ENCODE measurements around the gene CNTRL.
A peak's percentile ranks its signal among the peaks of the same experiment; 100 is the strongest.

The CNTRL gene

GRCh38 chr9:121218357-121219027 lies 143.7 kb downstream of the CNTRL start:
- no peak for TF ChIP-seq NFIC (IDR thresholded peaks at IDR 0.05)
- TF ChIP-seq ZBTB7A (IDR thresholded peaks at IDR 0.05; ENCODE audit: low read depth), result no peak
- no peak for TF ChIP-seq RAD21 (IDR thresholded peaks at IDR 0.05; ENCODE audit: low read depth)
- no peak for TF ChIP-seq EGR1 (IDR thresholded peaks at IDR 0.05)

- TF ChIP-seq USF1 (IDR thresholded peaks at IDR 0.05) (no peak), TCF12 (IDR thresholded peaks at IDR 0.05; ENCODE audit: low read depth) (no peak), YY1 (IDR thresholded peaks at IDR 0.05; ENCODE audit: low read depth) (no peak), RAD21 (IDR thresholded peaks at IDR 0.05; ENCODE audit: low read depth) (no peak)
Measured at GRCh38 chr9:121219530-121219929, 144.8 kb downstream of the CNTRL start.

- TF ChIP-seq MAX (IDR thresholded peaks at IDR 0.05), result no peak
- no peak for TF ChIP-seq NFIC (IDR thresholded peaks at IDR 0.05)
- TF ChIP-seq REST (IDR thresholded peaks at IDR 0.05; ENCODE audit: low read depth), result no peak
- no peak for TF ChIP-seq EGR1 (IDR thresholded peaks at IDR 0.05)
- TF ChIP-seq CREB1 (IDR thresholded peaks at IDR 0.05; ENCODE audit: low read depth), result no peak
- TF ChIP-seq FOXM1 (IDR thresholded peaks at IDR 0.05; ENCODE audit: borderline replicate concordance, low read depth), result no peak
- no peak for TF ChIP-seq ZBTB7A (IDR thresholded peaks at IDR 0.05; ENCODE audit: low read depth)
- TF ChIP-seq RAD21 (IDR thresholded peaks at IDR 0.05; ENCODE audit: low read depth), result no peak
- TF ChIP-seq TCF12 (IDR thresholded peaks at IDR 0.05; ENCODE audit: low read depth), result no peak
- TF ChIP-seq CEBPB (IDR thresholded peaks at IDR 0.05), result no peak
- no peak for TF ChIP-seq TAF1 (IDR thresholded peaks at IDR 0.05; ENCODE audit: low read depth)
- no peak for TF ChIP-seq TEAD4 (IDR thresholded peaks at IDR 0.05)
- no peak for TF ChIP-seq USF1 (IDR thresholded peaks at IDR 0.05)
- TF ChIP-seq YY1 (IDR thresholded peaks at IDR 0.05; ENCODE audit: low read depth), result no peak
- no peak for TF ChIP-seq EP300 (IDR thresholded peaks at IDR 0.05; ENCODE audit: borderline replicate concordance)
Measured at GRCh38 chr9:121220996-121221663, 146.4 kb downstream of the CNTRL start.

- TF ChIP-seq EP300 (IDR thresholded peaks at IDR 0.05; ENCODE audit: borderline replicate concordance), result no peak
- TF ChIP-seq REST (IDR thresholded peaks at IDR 0.05; ENCODE audit: low read depth), result no peak
- TF ChIP-seq USF1 (IDR thresholded peaks at IDR 0.05), result no peak
- no peak for TF ChIP-seq RAD21 (IDR thresholded peaks at IDR 0.05; ENCODE audit: low read depth)
- no peak for TF ChIP-seq TCF12 (IDR thresholded peaks at IDR 0.05; ENCODE audit: low read depth)
- no peak for TF ChIP-seq NFIC (IDR thresholded peaks at IDR 0.05)
- no peak for TF ChIP-seq YY1 (IDR thresholded peaks at IDR 0.05; ENCODE audit: low read depth)
Measured at GRCh38 chr9:121221664-121222055, 146.9 kb downstream of the CNTRL start.

GRCh38 chr9:121222524-121223171 lies 147.9 kb downstream of the CNTRL start:
- TF ChIP-seq TAF1 (IDR thresholded peaks at IDR 0.05; ENCODE audit: low read depth), result no peak
- peak; percentile 66 for TF ChIP-seq RAD21 (IDR thresholded peaks at IDR 0.05; ENCODE audit: low read depth)
- TF ChIP-seq USF1 (IDR thresholded peaks at IDR 0.05), result no peak
- TF ChIP-seq NFIC (IDR thresholded peaks at IDR 0.05), result peak; percentile 62

Measured in Ishikawa (cell line).